ENCODE results near the gene NUF2.
"Not testable (repeated sequence)": the region's sequence is repeated elsewhere in the genome, so short reads cannot be mapped to it uniquely, and the experiment has no call there.

NUF2 gene

GRCh38 chr1:163337631-163338030 lies 15.9 kb downstream of the NUF2 start:
- DNase-seq: no peak

GRCh38 chr1:163346326-163346870 lies 24.6 kb downstream of the NUF2 start:
- no peak for DNase-seq

DNA sequence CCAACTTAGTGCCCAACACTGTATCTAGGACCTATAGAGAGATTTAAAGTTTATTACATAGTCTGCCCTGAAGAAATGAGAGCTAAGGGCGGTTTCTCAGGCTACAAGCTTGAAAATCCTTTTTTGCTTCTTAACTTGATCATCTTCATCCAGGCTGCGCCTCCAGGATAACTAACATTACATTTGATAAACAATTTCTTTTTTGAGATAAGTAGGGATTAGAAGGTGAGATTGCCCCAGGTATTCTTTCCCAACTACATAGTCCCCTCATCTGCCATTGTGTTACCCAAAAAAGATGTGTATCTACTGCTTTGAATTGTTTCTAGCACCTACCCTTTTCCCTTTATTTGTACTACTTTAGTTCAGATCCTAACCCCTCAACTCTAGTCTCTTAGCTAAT lies 25.4 kb downstream of the NUF2 start:
- DNase-seq: no peak

DNA sequence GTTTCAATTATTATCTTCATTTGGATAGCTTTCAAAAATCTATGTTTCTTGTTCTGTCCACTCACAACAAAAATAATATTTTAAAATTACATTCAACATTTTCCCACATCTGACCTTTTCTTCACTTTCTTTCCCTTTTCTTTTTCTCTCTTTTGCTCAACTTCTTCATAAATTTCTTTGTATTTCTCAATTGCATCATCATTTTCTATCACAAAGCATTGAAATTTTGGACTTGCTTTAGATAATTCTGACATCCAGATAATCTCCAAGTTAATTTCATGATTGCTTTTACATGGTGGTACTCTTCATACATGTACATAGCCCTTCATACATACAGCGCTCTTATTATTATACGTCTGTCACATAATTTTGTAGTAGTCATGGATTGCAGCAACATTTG lies 30.2 kb downstream of the NUF2 start:
- DNase-seq: no peak

DNA sequence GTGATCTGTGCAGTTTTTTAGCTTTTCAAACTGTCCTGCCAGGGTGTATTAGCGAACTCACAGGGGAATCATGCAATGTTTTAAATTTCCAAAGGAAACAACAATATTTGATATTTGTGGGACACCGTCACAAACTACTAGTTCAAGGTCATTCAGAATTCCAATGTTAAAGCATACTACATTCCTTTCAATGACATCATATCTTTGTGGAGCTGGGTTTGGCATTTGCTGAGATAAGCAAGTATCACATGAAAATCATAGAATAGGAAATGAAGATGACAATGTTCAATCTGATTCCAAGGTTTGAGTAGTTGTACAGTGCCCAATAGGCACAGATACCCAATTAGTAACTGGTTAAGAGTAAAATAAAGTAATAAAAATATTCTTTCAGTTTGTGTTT lies 35.6 kb downstream of the NUF2 start:
- no peak for DNase-seq

DNA sequence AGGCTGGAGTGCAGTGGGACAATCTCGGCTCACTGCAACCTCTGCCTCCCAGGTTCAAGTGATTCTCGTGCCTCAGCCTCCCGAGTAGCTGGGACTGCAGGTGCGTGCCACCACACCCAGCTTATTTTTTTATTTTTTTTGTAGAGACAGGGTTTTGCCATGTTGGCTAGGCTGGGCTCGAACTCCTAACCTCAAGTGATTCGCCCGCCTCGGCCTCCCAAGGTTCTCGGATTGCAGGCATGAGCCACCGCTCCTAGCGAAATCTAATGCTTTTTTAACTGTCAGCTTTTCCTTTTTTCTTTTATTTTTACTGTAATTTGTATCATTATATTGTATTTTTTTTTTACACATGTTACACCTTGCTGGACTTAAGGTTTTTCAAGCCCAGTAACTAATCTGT lies 36.4 kb downstream of the NUF2 start:
- not testable (repeated sequence) for DNase-seq

GRCh38 chr1:163361123-163361934 lies 39.6 kb downstream of the NUF2 start:
- DNase-seq: no peak

DNA sequence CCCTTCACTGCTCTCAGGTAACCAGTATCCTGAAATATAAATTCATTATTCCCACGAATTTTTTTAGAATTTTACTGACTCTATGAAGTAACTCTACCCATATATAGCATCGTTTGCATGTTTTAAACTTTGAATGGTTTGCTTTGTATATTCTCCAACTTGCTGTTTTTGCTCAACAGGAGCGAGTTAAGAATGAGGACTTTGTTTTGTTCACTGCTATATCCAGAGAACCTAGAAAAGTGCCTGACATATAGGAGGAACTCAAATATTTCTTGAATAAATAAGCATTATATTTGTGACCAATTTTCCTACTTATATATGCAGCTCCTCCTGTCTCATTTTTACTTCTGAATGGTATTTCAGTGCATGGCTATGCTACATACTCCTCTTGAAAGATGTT lies 43.4 kb downstream of the NUF2 start:
- DNase-seq: no peak

DNA sequence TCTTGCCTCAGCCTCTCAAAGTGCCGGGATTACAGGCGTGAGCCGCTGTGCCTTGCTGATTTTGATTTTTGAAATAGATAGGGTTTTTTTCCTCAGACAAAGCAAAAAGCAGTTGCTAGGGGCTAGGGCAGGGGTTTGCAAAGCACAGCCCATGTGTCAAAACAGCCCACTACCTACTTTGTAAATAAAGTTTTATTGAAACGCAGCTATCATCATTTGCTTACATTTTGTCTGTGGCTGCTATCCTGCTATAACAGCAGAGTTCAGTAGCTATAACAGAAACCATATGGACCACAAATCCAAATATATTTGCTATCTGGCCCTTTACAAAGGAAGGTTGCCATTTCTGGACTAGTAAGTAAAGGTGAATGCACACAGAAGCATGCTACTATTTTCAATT lies 44.8 kb downstream of the NUF2 start:
- no peak for DNase-seq

- no peak for DNase-seq
These were observed 46.0 kb downstream of the NUF2 start for GRCh38 chr1:163367721-163368120.

- DNase-seq: no peak
These were observed 50.8 kb downstream of the NUF2 start for GRCh38 chr1:163372576-163372975.

DNA sequence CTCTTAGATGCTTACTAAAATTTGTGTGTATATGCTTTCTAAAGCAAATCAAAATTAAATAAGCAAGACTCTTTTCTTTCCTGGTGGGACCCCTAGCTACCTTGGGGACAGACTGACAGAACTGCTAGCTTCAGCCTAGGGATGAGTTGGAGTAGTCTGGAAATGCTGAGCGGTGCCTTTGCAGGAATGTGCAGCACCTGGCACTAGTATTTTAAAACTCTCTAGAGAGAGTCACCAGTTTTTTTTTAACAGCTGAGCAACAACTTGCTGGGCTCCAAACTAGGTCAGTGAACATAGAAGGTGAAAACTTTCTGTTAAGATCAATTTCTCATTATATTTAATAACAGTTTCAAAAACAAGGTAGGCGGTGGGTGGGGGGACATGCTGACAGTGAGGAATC lies 56.8 kb downstream of the NUF2 start:
- DNase-seq: no peak

DNA sequence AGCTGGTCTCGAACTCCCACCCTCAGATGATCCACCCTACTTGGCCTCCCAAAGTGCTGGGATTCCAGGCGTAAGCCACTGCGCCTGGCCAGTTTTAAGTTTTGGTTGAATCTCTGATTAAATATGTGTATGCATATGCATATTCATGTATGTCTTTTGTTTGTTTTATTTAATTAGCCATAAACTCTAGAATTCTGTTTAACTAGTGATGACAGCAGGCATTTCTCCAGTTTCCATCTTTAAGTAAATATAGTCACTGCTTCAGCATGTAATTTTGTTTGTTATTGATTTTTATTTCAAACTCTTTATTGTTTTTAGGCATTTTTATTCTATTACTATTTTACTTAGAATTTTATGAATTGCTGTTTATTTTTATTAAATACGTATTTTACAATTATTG lies 58.0 kb downstream of the NUF2 start:
- DNase-seq: no peak

DNA sequence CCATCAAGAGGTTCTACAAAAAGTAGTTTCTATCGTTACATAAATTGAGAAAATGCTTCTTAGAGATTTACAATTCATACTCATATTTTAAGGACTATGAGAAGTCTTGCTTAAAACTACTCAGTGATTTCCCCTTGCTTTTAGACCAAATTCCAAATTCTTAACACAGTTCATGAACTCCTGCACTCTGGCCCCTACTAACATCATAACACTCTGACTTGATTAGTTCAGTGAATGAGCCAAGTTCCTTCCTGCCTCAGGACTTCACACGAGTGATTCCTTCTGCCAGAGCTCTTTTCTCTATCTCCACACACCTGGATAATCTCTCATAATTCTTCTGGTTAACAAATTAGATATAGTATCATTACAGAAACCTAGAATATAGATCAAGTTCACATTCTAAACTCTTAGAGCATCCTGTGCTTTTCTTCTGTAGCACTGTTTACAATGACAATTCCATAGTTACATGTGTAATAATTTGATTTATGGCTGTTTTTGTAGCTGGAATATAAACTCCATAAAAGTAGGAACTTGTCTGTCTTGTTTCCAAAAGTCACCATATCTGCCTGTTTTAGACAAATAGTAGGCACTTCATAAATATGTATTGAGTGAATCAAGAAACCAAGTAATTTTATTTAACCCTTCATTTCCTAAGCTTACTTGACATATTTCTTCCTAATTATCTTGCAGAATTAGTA lies 59.9 kb downstream of the NUF2 start:
- DNase-seq: no peak

DNA sequence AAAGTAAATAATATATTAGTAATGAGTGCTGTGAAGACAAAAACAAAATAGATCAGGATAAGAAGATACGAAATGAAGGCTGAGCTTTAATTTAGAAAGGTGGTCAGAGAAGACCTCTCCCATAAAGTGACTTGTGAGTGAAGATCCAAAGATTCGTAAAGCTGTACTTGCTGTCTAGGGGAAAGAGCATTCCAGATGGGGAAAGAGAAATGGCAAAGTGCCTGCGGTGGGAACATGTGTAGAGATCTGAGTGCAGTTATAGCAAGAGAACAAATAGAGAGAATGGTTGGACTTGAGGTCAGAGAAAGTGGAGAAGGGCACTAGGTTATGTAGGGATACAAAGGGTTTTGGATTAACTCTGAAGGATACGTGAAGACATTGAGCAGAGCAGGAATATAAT lies 60.6 kb downstream of the NUF2 start:
- DNase-seq: no peak

DNA sequence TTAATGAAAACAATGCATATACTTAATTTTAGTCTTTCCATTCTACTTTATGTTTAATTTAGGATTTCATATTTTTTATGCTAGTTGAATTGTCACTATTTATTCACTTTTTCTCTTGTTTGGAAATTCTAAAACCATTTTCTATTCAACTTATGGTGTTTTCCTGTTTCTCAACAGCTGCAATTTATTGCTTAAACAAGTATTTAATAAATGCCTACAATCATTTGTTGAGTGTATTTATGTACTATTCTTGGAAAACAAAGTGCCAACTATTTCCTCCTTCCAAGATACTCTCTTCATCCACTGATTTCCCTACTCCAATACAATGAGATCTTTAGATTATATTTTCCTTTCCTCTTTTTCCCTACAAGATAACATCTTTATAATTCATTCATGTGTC lies 65.4 kb downstream of the NUF2 start:
- DNase-seq: no peak

- no peak for DNase-seq
These were observed 67.2 kb downstream of the NUF2 start for GRCh38 chr1:163388970-163389369.

DNA sequence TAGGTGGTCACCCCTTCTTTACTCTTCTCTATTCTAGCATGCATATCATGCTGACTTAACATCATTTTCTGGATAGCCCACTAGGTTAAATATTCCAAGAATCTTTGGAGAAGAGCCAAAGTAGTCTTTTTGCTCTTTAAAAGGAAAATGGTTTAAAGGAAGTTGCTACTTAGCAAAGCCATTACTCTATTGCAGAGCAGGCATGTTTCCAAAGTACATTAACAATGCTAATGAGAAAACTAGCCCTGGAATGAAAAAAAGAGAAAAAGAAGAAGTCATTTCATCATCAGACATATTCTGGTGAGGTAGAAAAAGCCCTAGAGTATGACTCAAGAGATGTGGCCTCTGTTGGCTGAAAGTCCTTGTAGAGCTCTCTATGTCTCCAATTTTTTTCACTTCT lies 74.0 kb downstream of the NUF2 start:
- no peak for DNase-seq

GRCh38 chr1:163397451-163398200 lies 75.9 kb downstream of the NUF2 start:
- DNase-seq: no peak

DNA sequence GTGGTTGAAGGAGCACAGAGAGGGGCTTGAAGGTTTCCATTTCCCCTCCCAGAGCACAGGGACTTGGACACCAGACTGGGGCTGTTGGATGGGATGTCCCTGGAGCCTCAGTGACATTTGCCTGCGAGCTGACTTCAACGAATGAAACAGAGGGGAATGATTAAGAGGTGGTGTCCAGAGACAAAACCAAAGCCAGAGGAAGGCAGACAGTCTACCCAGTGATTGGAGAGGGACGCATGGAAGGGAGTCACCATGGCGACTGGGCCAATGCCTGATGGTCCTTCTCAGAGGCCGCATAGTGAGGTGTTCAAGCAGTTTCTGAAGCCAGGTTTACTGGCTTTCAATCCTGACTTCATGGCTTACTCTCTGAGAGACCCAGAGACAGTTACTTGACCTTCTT lies 77.2 kb downstream of the NUF2 start:
- no peak for DNase-seq

DNA sequence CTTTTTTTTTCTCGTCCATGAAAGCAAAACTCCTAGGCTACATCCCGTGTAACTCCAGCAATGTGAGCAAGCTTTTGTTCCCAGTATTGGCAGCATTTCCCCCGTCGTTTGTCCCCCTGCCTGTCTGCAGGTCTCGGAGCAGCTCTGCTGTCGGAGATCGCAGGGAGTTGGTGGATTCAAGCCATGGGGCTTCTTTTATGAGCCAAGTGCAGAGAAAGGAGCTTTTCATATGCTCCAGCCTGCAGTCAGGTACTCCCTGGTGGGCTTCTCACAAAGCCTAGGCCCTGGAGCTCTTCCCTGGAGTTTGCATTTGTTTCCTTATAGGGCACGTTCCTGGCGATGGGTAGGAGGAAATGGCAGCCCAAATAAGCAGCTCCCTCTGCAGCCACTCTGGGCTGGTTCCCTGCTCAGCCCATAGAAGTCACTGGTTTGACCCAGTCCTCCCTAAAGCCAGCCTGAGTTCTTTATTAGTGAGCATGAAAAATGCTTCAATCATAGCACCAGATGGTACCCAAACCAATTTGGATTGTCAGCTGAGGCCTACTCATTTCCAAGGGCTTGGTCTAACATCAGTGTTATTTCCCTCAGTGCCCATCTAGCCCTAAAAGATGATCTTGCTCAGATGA lies 78.3 kb downstream of the NUF2 start:
- DNase-seq: no peak

GRCh38 chr1:163401211-163401610 lies 79.5 kb downstream of the NUF2 start:
- no peak for DNase-seq

Data from activated gamma-delta T cell (primary cell).